ENCODE data around the gene MRPS26. TPM values are rescaled to one million over a fixed set of nuclear protein-coding genes. Genes with fewer than 3 reads are reported as not detected.

MRPS26 gene
- total RNA-seq, 2 donors from 2014 or later = 75.1 to 87.7 TPM

DNA sequence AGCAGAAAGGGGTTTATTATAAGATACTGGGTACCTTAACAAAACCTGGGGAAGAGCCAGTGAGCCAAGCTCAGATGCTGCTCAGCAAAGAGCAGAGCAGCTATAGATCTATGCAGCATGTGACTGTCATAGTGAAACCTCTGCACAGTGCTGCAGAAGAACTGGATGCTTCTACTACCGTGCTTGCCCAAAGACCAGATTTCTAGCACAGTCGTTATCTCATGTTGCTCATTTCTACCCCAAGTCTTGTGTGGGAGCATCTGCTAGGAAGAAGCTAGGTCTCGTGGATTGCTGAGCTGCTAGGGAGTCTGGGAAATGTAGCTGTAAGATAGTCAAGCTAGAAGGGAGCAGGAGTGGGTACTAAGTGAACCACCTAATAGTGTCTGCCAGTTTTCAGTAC lies 34.1 kb upstream of the MRPS26 start:
- Histone ChIP-seq H3K27me3 (ENCODE audit: control insufficient read depth, insufficient read depth, low read length, poor library complexity, severe bottlenecking) (no peaks in the 10 kb centered on the region), H3K4me1 (ENCODE audit: control insufficient read depth, insufficient read depth, low read length) (no peaks in the 10 kb centered on the region), H3K9me3 (ENCODE audit: control insufficient read depth, low read length) (no peaks in the 10 kb centered on the region), H3K4me3 (ENCODE audit: low read length) (no peak overlapping the region), H3K9ac (ENCODE audit: extremely low read depth, low read length, poor library complexity, severe bottlenecking) (no peak overlapping the region), H3K36me3 (ENCODE audit: control insufficient read depth, insufficient read depth, low read length) (peaks cover 69% of the 10 kb centered on the region), H3K27ac (ENCODE audit: low read depth, low read length) (no peak overlapping the region)
- TF ChIP-seq CTCF (conservative IDR thresholded peaks at IDR 0.05) = no peak
- peaks cover 61% of the 10 kb centered on the region for H3K36me3 Mint-ChIP-seq (ENCODE audit: low read depth)
- DNase-seq = no peak
- H3K27ac Mint-ChIP-seq = no peak overlapping the region
- no peaks in the 10 kb centered on the region for H3K9me3 Mint-ChIP-seq
- H3K4me1 Mint-ChIP-seq = no peaks in the 10 kb centered on the region
- H3K4me3 Mint-ChIP-seq = no peak overlapping the region
- no peaks in the 10 kb centered on the region for H3K27me3 Mint-ChIP-seq (ENCODE audit: insufficient read depth)
- WGBS, 2 experiments (ENCODE audit: insufficient coverage in 1 of 2, insufficient read length in 1 of 2) = 94 to 99% methylated on average over 3 of the region's 3 CpGs

DNA sequence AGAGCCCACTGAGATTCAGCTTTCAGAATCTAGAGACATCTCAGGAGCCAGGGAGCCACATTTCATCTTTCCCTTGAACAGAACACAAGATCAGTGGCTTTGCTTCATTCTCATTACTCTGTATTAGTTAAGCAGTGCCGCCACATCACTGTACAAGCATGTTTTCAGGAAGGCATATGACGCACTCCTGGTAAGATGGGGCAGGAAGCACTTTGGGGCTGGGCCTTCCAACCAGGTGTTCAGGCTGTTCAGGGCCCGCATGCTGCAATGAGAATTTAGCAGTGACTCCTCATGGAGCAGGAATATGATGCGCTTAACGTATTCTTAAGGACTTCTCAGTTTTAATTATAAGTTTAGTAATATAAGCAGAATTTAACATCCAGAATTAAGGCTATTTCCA lies 32.1 kb upstream of the MRPS26 start:
- Mint-ChIP-seq H3K27ac (no peak overlapping the region), H3K4me3 (no peak overlapping the region), H3K27me3 (ENCODE audit: insufficient read depth) (no peaks in the 10 kb centered on the region), H3K4me1 (no peaks in the 10 kb centered on the region), H3K9me3 (peaks cover 8% of the 10 kb centered on the region), H3K36me3 (ENCODE audit: low read depth) (peaks cover 62% of the 10 kb centered on the region)
- no peaks in the 10 kb centered on the region for H3K9me3 ChIP-seq (ENCODE audit: control insufficient read depth, low read length)
- peaks cover 65% of the 10 kb centered on the region for H3K36me3 ChIP-seq (ENCODE audit: control insufficient read depth, insufficient read depth, low read length)
- H3K27ac ChIP-seq (ENCODE audit: low read depth, low read length) = no peak overlapping the region
- no peak for TF ChIP-seq CTCF (conservative IDR thresholded peaks at IDR 0.05)
- H3K4me3 ChIP-seq (ENCODE audit: low read length) = no peak overlapping the region
- no peak overlapping the region for H3K9ac ChIP-seq (ENCODE audit: extremely low read depth, low read length, poor library complexity, severe bottlenecking)
- 78 to 95% methylated on average over 2 to 5 of the region's 5 CpGs for WGBS, 2 experiments (ENCODE audit: insufficient coverage in 1 of 2, insufficient read length in 1 of 2)
- H3K4me1 ChIP-seq (ENCODE audit: control insufficient read depth, insufficient read depth, low read length) = no peaks in the 10 kb centered on the region
- no peaks in the 10 kb centered on the region for H3K27me3 ChIP-seq (ENCODE audit: control insufficient read depth, insufficient read depth, low read length, poor library complexity, severe bottlenecking)
- DNase-seq = no peak

DNA sequence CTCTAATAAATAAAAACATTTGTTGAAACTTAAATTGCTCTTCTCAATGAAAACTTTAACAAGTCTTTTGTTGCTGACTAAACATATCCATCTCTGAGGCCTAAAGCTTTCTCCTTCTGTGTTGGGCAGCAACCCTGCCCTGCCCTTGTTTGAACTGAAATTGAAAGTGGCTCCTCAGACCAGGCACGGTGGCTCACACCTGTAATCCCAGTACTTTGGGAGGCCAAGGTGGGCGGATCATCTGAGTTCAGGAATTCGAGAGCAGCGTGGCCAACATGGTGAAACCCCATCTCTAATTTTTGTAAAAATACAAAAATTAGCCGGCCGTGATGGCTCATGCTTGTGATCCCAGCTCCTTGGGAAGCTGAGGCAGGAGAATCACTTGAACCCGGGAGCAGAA lies 31.7 kb upstream of the MRPS26 start:
- Mint-ChIP-seq H3K36me3 (ENCODE audit: low read depth) (peaks cover 58% of the 10 kb centered on the region), H3K27ac (no peak overlapping the region), H3K9me3 (peaks cover 8% of the 10 kb centered on the region), H3K4me1 (no peaks in the 10 kb centered on the region), H3K27me3 (ENCODE audit: insufficient read depth) (no peaks in the 10 kb centered on the region), H3K4me3 (no peak overlapping the region)
- H3K9me3 ChIP-seq (ENCODE audit: control insufficient read depth, low read length) = no peaks in the 10 kb centered on the region
- peaks cover 61% of the 10 kb centered on the region for H3K36me3 ChIP-seq (ENCODE audit: control insufficient read depth, insufficient read depth, low read length)
- H3K4me3 ChIP-seq (ENCODE audit: low read length) = no peak overlapping the region
- 94 to 95% methylated on average over 7 of the region's 7 CpGs for WGBS, 2 experiments (ENCODE audit: insufficient coverage in 1 of 2, insufficient read length in 1 of 2)
- DNase-seq = no peak
- no peaks in the 10 kb centered on the region for H3K4me1 ChIP-seq (ENCODE audit: control insufficient read depth, insufficient read depth, low read length)
- H3K27me3 ChIP-seq (ENCODE audit: control insufficient read depth, insufficient read depth, low read length, poor library complexity, severe bottlenecking) = no peaks in the 10 kb centered on the region
- H3K9ac ChIP-seq (ENCODE audit: extremely low read depth, low read length, poor library complexity, severe bottlenecking) = no peak overlapping the region
- no peak for TF ChIP-seq CTCF (conservative IDR thresholded peaks at IDR 0.05)
- H3K27ac ChIP-seq (ENCODE audit: low read depth, low read length) = no peak overlapping the region

Data from endodermal cell (in vitro differentiated cells).